Omental fat pad (tissue), 4 donors: ENCODE data around the gene LSG1. TPM values are rescaled to one million over a fixed set of nuclear protein-coding genes. Genes with fewer than 3 reads are reported as not detected.

Experiments
- ATAC-seq: fragments of 150-250 bp; one replicate; pipeline ENCODE4 v1.9.1; 2016; ENCODE audit warnings: mild to moderate bottlenecking, moderate library complexity; ENCODE audit not compliant: low FRiP score
- DNase-seq: peaks from one replicate; pipeline ENCODE4 v3.0.0-alpha.2; 2019; ENCODE audit warnings: low spot score
- CTCF ChIP-seq, 3 donors: fragments of 450-650 bp; IDR thresholded peaks; one replicate each; pipeline ENCODE4 v1.5.1; 2016 to 2017; ENCODE audit warnings: antibody characterized with exemption in 3 of 3, mild to moderate bottlenecking in 3 of 3, moderate library complexity in 2 of 3
- total RNA-seq, 4 donors: library from RNA; depleted of rRNA; stranded (reverse); fragments of >200 nt; gene quantifications; one replicate each; pipeline ENCODE4 v1.1.0, GENCODE V29; 2016

LSG1 gene
- total RNA-seq, 4 donors from 2014 or later, result 34.4 to 82.5 (median 35.2) TPM

GRCh38 chr3:194673761-194674160 is 1.8 kb upstream of the LSG1 start:
- DNase-seq, result no peak

DNA sequence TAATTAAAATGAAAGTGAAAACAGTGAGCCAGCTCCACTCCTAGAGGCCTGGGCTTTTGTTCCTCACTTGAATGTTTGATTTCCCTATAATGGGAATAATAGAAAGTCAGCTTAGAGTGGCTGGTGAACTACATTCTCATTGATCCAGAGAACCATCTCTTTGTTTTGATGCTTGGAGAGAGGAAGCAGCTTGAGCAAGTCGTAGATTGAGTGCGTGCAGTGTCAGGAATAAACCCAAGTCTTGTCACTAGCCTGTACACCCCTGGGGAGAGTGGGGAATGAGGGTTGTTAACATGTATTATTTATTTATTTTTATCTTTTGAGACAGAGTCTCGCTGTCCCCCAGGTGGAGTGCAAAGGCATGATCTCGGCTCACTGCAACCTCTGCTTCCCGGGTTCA is 885 bp upstream of the LSG1 start:
- TF ChIP-seq CTCF (IDR thresholded peaks at IDR 0.05), result no peak
- DNase-seq (no peak), ATAC-seq (no peak)

More at GRCh38 chr3:194673761-194674160, 1.8 kb upstream of the LSG1 start:
- ATAC-seq, result no peak
- no peak for TF ChIP-seq CTCF (IDR thresholded peaks at IDR 0.05)

DNA sequence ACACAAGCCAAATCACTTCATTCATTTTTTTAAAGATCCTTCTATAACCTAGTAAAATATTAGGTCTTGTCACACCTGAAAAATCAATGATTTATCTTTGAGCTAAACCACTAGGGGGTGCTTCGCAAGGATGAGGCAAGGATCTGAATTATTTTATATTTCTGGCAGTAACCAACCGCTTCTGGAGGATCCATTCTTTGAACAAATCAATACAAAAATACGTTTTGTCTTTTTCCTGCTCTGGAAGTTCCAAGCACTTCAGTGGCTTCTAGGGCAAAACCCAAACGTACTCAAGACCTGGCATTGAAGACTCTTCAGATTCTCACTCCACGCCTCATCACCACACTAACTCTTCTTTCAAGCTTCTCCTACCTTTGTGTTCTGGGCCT is 486 bp downstream of the LSG1 start:
- ATAC-seq, result no peak
- no peak for DNase-seq
- TF ChIP-seq CTCF (IDR thresholded peaks at IDR 0.05), result peak in 1 of 3 donors; percentile 14

GRCh38 chr3:194667363-194667762 is 4.6 kb downstream of the LSG1 start:
- DNase-seq (no peak), ATAC-seq (no peak)
- no peak for TF ChIP-seq CTCF (IDR thresholded peaks at IDR 0.05)

DNA sequence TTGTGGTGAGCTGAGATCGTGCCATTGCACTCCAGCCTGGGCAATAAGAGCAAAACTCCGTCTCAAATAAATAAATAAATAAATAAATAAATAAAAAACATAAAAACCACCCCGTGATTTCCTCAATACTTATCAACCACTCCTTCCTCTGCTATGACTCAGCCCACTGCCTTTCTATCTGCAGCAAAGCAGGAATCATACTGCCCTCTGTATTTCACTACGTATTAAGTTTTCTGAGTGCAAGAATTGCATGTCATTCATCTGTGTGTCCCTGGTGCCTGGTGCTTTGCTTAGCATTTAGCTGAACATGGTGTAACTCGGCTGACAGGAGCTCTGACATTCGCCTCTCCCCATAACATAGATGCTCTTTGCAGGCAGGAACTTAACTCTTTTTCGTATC is 7.1 kb downstream of the LSG1 start:
- ATAC-seq (no peak), DNase-seq (no peak)
- TF ChIP-seq CTCF (IDR thresholded peaks at IDR 0.05), result no peak

DNA sequence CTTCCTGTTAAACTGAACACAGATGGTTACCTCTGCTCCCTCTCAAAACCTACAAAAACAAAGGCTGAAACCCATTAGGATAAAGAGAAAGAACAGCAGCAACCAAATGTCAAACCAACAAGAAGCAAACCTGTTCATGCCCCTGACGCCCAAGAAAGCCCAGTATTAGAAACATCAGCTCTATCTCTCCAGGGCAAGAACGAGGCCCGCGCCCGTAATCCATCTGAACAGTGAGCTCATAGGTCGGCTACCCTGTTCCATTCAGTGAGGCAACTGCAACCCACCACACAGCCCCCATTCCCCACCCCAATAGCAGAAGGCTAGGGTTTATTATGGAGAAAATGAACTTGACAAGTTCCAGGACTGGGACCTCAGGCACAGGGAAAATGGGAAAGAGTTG is 10.0 kb downstream of the LSG1 start:
- DNase-seq (no peak), ATAC-seq (no peak)
- no peak for TF ChIP-seq CTCF (IDR thresholded peaks at IDR 0.05)

DNA sequence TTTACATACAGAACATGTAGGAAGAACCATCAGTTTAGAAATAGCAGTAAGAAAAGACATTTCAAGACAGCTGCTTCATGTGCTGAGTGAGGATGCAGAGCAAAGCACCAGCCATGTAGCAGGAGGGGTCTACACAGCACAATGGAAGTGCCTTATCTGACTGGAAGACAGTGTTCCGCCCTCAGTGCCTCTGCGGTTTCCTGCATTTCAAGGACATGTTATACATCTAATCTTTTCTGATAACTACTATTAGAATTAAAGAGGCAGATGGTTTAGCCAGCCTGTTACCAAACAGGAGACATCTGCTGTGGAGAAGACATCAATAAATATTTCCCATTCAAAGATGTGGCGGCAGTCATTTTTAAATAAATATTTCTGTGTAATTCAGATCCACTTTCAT is 10.6 kb downstream of the LSG1 start:
- TF ChIP-seq CTCF (IDR thresholded peaks at IDR 0.05), result no peak
- no peak for ATAC-seq
- DNase-seq, result no peak
